Endodermal cell (in vitro differentiated cells): Measurements from ENCODE around the gene PP2D1. TPM values are rescaled to one million over a fixed set of nuclear protein-coding genes. Genes with fewer than 3 reads are reported as not detected.

ENCODE experiments used
- DNase-seq: peaks from one replicate; pipeline ENCODE4 v3.0.0-alpha.2; 2017
- H3K27ac ChIP-seq: 2 replicates; pipeline ENCODE4 v1.5.1; 2013; ENCODE audit warnings: mild to moderate bottlenecking, low read depth, low read length, moderate library complexity
- H3K27me3 ChIP-seq: 2 replicates; pipeline ENCODE4 v1.6.1; 2013; ENCODE audit warnings: mild to moderate bottlenecking, low read length, moderate library complexity; ENCODE audit not compliant: insufficient read depth, control insufficient read depth, poor library complexity, severe bottlenecking
- H3K36me3 ChIP-seq: 2 replicates; pipeline ENCODE4 v1.7.0; 2013; ENCODE audit warnings: mild to moderate bottlenecking, low read length, moderate library complexity; ENCODE audit not compliant: control insufficient read depth, insufficient read depth
- H3K4me1 ChIP-seq: one replicate; pipeline ENCODE4 v1.7.0; 2013; ENCODE audit warnings: low read length; ENCODE audit not compliant: control insufficient read depth, insufficient read depth
- H3K4me3 ChIP-seq: 2 replicates; pipeline ENCODE4 v1.5.1; 2013; ENCODE audit warnings: mild to moderate bottlenecking, low read length, moderate library complexity
- H3K9ac ChIP-seq: 2 replicates; pipeline ENCODE4 v1.6.1; 2013; ENCODE audit warnings: mild to moderate bottlenecking, low read length, moderate library complexity; ENCODE audit not compliant: poor library complexity, severe bottlenecking; ENCODE audit errors: extremely low read depth
- H3K9me3 ChIP-seq: 2 replicates; pipeline ENCODE4 v1.6.1; 2013; ENCODE audit warnings: mild to moderate bottlenecking, low read length, moderate library complexity; ENCODE audit not compliant: control insufficient read depth
- H3K27ac Mint-ChIP-seq: 2 replicates; pipeline ENCODE4 v1.8.0; 2020; ENCODE audit warnings: mixed read lengths
- H3K27me3 Mint-ChIP-seq: 2 replicates; pipeline ENCODE4 v1.8.0; 2021; ENCODE audit warnings: mild to moderate bottlenecking, mixed read lengths; ENCODE audit not compliant: insufficient read depth
- H3K36me3 Mint-ChIP-seq: 2 replicates; pipeline ENCODE4 v1.8.0; 2020; ENCODE audit warnings: low read depth, mixed read lengths
- H3K4me1 Mint-ChIP-seq: 2 replicates; pipeline ENCODE4 v1.8.0; 2020; ENCODE audit warnings: mixed read lengths
- H3K4me3 Mint-ChIP-seq: 2 replicates; pipeline ENCODE4 v1.8.0; 2020; ENCODE audit warnings: mild to moderate bottlenecking, moderate library complexity, mixed read lengths
- H3K9me3 Mint-ChIP-seq: 2 replicates; pipeline ENCODE4 v1.8.0; 2020; ENCODE audit warnings: mild to moderate bottlenecking, mixed read lengths
- CTCF ChIP-seq: fragments of 200-600 bp; sonication (generic); conservative IDR thresholded peaks from 2 replicates; pipeline ENCODE4 v1.5.0; 2021; ENCODE audit warnings: antibody characterized with exemption, mild to moderate bottlenecking
- WGBS, 2 experiments: methylation state at CpG; one replicate each; pipeline versions ENCODE4 v1.1.5 to v1.1.7; 2013; ENCODE audit warnings: missing lambda C conversion rate in 2 of 2, mixed read lengths in 1 of 2; ENCODE audit not compliant: insufficient coverage in 1 of 2, insufficient read length in 1 of 2; 5-methylcytosine and 5-hydroxymethylcytosine counted together
- total RNA-seq, 2 donors: library from RNA; stranded (reverse); fragmentation: NEBNext Ultra II Directional in 1 of 2; extraction: Animal tissue kit (Norgen Biotek cat#: 25700) in 1 of 2; gene quantifications; 2 replicates in 1 of 2; 3 replicates in 1 of 2; pipeline ENCODE4 v1.2.1, GENCODE V29; 2021

The PP2D1 gene
- total RNA-seq, 2 donors from 2014 or later, result not detected

GRCh38 chr3:19954676-19955075, 57.4 kb downstream of the PP2D1 start:
- Mint-ChIP-seq H3K36me3 (peaks cover 65% of the 10 kb centered on the region), H3K4me1 (no peaks in the 10 kb centered on the region), H3K27ac (no peak overlapping the region), H3K9me3 (peaks cover 2% of the 10 kb centered on the region), H3K4me3 (no peak overlapping the region), H3K27me3 (no peaks in the 10 kb centered on the region)
- DNase-seq, result no peak
- TF ChIP-seq CTCF, result no peak
- Histone ChIP-seq H3K4me3 (no peak overlapping the region), H3K27ac (no peak overlapping the region), H3K27me3 (no peaks in the 10 kb centered on the region), H3K9ac (no peak overlapping the region), H3K36me3 (peaks cover 95% of the 10 kb centered on the region), H3K4me1 (no peaks in the 10 kb centered on the region), H3K9me3 (no peaks in the 10 kb centered on the region)
- WGBS, 2 experiments, result 91 to 100% methylated on average over 2 to 4 of the region's 4 CpGs

GRCh38 chr3:19950316-19950715, 61.7 kb downstream of the PP2D1 start:
- Mint-ChIP-seq H3K36me3 (peaks cover 35% of the 10 kb centered on the region), H3K4me3 (no peak overlapping the region), H3K27ac (no peak overlapping the region), H3K4me1 (peaks cover 21% of the 10 kb centered on the region), H3K9me3 (no peaks in the 10 kb centered on the region), H3K27me3 (no peaks in the 10 kb centered on the region)
- no peaks in the 10 kb centered on the region for H3K27me3 ChIP-seq
- H3K27ac ChIP-seq, result no peak overlapping the region
- no peak overlapping the region for H3K4me3 ChIP-seq
- no peak overlapping the region for H3K9ac ChIP-seq
- no peak for DNase-seq
- WGBS, 2 experiments, result 83 to 100% methylated on average over 2 of the region's 2 CpGs
- no peak for TF ChIP-seq CTCF
- H3K36me3 ChIP-seq, result peaks cover 54% of the 10 kb centered on the region
- H3K4me1 ChIP-seq, result no peaks in the 10 kb centered on the region
- H3K9me3 ChIP-seq, result no peaks in the 10 kb centered on the region

GRCh38 chr3:19948226-19948591, 63.9 kb downstream of the PP2D1 start:
- H3K27me3 ChIP-seq, result no peaks in the 10 kb centered on the region
- H3K4me1 ChIP-seq, result no peaks in the 10 kb centered on the region
- H3K9me3 ChIP-seq, result no peaks in the 10 kb centered on the region
- no peak for TF ChIP-seq CTCF
- peaks cover 23% of the 10 kb centered on the region for H3K4me1 Mint-ChIP-seq
- H3K4me3 ChIP-seq, result peak overlapping the region; percentile 96
- H3K36me3 Mint-ChIP-seq, result peaks cover 22% of the 10 kb centered on the region
- peaks cover 33% of the 10 kb centered on the region for H3K36me3 ChIP-seq
- no peaks in the 10 kb centered on the region for H3K9me3 Mint-ChIP-seq
- peak overlapping the region; percentile 94 for H3K9ac ChIP-seq
- no peak overlapping the region for H3K27ac ChIP-seq
- H3K27ac Mint-ChIP-seq, result peak overlapping the region; percentile 100
- no peaks in the 10 kb centered on the region for H3K27me3 Mint-ChIP-seq
- DNase-seq, result no peak
- 0% methylated on average over 1 to 2 of the region's 2 CpGs for WGBS, 2 experiments
- peak overlapping the region; percentile 96 for H3K4me3 Mint-ChIP-seq
